ENCODE results near the gene ENOX1. TPM values are rescaled to one million over a fixed set of nuclear protein-coding genes. Genes with fewer than 3 reads are reported as not detected.

The ENOX1 gene
- total RNA-seq, 1 experiment from 2014 or later = 0.26 TPM

DNA sequence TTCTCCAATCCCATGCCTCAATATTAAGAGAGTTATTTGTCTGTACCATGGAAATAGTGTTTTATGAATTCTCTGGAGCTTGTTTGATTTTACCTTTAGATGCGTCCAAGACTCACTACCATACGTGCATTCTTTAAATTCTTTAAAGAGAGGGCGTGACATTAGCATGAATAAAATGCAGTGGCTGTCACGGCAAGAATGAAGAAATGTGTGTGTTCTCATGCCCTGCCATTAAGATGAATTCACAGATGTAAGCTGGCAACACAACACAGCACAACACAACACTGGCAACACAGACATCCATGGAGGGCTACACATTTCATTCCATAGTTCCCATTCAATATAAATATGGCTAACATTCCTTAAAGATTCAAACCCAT lies 213.4 kb downstream of the ENOX1 start:
- no peak overlapping the region for H3K27ac Mint-ChIP-seq
- 0 out of 2 replicates have a peak, but pooled peaks cover 3% of the 10 kb centered on the region for H3K9me3 Mint-ChIP-seq
- no peak overlapping the region for H3K4me3 Mint-ChIP-seq
- H3K4me1 Mint-ChIP-seq = peaks cover 15% of the 10 kb centered on the region
- no peaks in the 10 kb centered on the region for H3K36me3 Mint-ChIP-seq
- CTCF ChIA-PET = no interaction called here
- DNase-seq (ENCODE audit: low spot score) (no peak), ATAC-seq (no peak)
- POLR2A ChIA-PET = no interaction called here
- no peak for TF ChIP-seq FOXP1 (CRISPR knock-in tag; IDR thresholded peaks at IDR 0.05; ENCODE audit: borderline replicate concordance)
- no peak for TF ChIP-seq PRRX2 (CRISPR knock-in tag; IDR thresholded peaks at IDR 0.05)
- TF ChIP-seq TP53 (CRISPR knock-in tag; IDR thresholded peaks at IDR 0.05) = no peak
- TF ChIP-seq, protein P1, sequence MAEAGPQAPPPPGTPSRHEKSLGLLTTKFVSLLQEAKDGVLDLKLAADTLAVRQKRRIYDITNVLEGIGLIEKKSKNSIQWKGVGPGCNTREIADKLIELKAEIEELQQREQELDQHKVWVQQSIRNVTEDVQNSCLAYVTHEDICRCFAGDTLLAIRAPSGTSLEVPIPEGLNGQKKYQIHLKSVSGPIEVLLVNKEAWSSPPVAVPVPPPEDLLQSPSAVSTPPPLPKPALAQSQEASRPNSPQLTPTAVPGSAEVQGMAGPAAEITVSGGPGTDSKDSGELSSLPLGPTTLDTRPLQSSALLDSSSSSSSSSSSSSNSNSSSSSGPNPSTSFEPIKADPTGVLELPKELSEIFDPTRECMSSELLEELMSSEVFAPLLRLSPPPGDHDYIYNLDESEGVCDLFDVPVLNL (CRISPR knock-in tag; IDR thresholded peaks at IDR 0.05; ENCODE audit: borderline replicate concordance, low read depth) = no peak
- TF ChIP-seq, protein P2, sequence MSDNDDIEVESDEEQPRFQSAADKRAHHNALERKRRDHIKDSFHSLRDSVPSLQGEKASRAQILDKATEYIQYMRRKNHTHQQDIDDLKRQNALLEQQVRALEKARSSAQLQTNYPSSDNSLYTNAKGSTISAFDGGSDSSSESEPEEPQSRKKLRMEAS (CRISPR knock-in tag; IDR thresholded peaks at IDR 0.05) = no peak
- no peak for TF ChIP-seq OVOL2 (CRISPR knock-in tag; IDR thresholded peaks at IDR 0.05; ENCODE audit: borderline replicate concordance)
- TF ChIP-seq NR3C1 (CRISPR knock-in tag; conservative IDR thresholded peaks at IDR 0.05; ENCODE audit: low read depth) = no peak
- TF ChIP-seq MYBL2 (CRISPR knock-in tag; IDR thresholded peaks at IDR 0.05) = no peak
- TF ChIP-seq RELA (CRISPR knock-in tag; IDR thresholded peaks at IDR 0.05; ENCODE audit: borderline replicate concordance) = no peak
- no peak for TF ChIP-seq KAT7 (CRISPR knock-in tag; IDR thresholded peaks at IDR 0.05; ENCODE audit: borderline replicate concordance)
- no peak for TF ChIP-seq FOXJ3 (CRISPR knock-in tag; IDR thresholded peaks at IDR 0.05; ENCODE audit: borderline replicate concordance)
- TF ChIP-seq, protein P3, sequence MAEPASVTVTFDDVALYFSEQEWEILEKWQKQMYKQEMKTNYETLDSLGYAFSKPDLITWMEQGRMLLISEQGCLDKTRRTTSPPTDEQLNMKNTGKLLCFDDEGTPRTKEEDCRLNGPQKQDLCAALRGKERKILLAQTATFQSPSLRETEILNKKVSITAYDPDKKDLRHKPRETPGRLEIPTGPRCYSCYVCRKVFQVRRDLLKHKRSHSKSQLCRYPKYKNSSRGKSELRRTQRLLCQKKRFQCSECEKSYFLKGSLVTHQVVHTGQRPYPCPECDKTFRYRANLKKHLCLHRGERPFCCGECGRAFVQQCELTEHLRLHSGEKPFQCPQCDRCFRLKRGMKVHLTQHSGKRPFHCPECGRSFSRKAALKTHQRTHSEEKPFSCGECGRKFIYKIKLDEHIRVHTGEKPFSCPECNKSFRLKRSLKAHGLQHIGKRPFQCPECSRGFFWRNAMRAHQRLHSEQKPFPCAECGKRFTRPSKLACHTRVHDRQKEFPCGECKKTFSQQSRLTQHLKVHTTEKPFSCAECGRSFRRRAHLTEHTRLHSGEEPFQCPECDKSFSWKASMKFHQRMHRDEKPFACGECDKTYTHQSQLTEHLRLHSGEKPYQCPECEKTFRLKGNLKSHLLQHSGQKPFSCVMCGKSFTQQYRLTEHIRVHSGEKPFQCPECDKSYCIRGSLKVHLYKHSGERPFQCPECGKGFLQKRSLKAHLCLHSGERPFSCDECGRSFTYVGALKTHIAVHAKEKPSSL (CRISPR knock-in tag; conservative IDR thresholded peaks at IDR 0.05) = no peak
- TF ChIP-seq, protein P4, sequence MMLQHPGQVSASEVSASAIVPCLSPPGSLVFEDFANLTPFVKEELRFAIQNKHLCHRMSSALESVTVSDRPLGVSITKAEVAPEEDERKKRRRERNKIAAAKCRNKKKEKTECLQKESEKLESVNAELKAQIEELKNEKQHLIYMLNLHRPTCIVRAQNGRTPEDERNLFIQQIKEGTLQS (CRISPR knock-in tag; conservative IDR thresholded peaks at IDR 0.05) = no peak
- H3K27me3 Mint-ChIP-seq (ENCODE audit: low read depth) = no peaks in the 10 kb centered on the region

DNA sequence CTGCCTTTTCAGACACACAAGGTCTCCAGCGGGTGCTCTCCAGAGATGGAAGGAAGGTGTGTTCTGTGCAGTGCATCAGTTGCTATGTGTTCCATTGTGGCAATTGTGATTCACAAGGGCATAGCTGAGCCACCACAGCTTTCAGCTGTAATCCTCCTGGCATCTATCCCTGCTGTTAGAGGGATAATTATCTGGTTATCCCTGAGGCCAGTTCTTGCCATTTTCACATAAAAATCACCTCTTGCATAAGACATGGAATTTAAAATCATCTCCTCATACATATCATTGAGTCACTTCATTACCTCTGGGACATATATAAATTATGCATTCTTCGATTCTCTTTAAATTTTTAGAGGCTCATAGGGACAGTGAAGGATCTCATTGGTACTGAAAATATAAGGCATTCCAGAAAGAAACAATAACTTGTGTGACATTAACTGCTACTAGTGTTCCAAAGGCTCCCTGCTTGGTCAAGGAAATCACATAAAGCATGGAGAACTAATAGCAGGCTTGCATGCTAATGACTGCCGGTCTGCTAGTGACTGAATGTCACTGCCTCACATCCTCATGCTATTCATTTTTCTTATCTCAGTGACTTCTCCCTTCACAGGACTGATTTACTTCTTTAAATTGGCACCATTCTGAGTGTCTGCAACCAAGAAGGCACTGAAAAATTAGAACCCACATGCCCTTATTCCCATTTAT lies 214.0 kb downstream of the ENOX1 start:
- H3K36me3 Mint-ChIP-seq = no peaks in the 10 kb centered on the region
- TF ChIP-seq SMAD4 (CRISPR knock-in tag; IDR thresholded peaks at IDR 0.05) (no peak), CREB1 (CRISPR knock-in tag; IDR thresholded peaks at IDR 0.05) (no peak), SOX15 (CRISPR knock-in tag; IDR thresholded peaks at IDR 0.05) (no peak), GRHL2 (CRISPR knock-in tag; IDR thresholded peaks at IDR 0.05; ENCODE audit: insufficient replicate concordance, severe bottlenecking) (no peak)
- TF ChIP-seq, protein P1 (CRISPR knock-in tag; IDR thresholded peaks at IDR 0.05; ENCODE audit: borderline replicate concordance, low read depth) = no peak
- TF ChIP-seq, protein P3 (CRISPR knock-in tag; conservative IDR thresholded peaks at IDR 0.05) = no peak
- TF ChIP-seq, protein P5, sequence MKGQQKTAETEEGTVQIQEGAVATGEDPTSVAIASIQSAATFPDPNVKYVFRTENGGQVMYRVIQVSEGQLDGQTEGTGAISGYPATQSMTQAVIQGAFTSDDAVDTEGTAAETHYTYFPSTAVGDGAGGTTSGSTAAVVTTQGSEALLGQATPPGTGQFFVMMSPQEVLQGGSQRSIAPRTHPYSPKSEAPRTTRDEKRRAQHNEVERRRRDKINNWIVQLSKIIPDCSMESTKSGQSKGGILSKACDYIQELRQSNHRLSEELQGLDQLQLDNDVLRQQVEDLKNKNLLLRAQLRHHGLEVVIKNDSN (CRISPR knock-in tag; IDR thresholded peaks at IDR 0.05) = no peak
- H3K4me1 Mint-ChIP-seq = peaks cover 15% of the 10 kb centered on the region
- no peaks in the 10 kb centered on the region for H3K27me3 Mint-ChIP-seq (ENCODE audit: low read depth)
- 0 out of 2 replicates have a peak, but pooled peaks cover 3% of the 10 kb centered on the region for H3K9me3 Mint-ChIP-seq
- ATAC-seq = no peak
- no peak overlapping the region for H3K4me3 Mint-ChIP-seq
- ChIA-PET CTCF (no interaction called here), POLR2A (no interaction called here)
- DNase-seq (ENCODE audit: low spot score) = no peak
- no peak overlapping the region for H3K27ac Mint-ChIP-seq
